Measurements from ENCODE around the gene ARHGEF39. TPM values are rescaled to one million over a fixed set of nuclear protein-coding genes. Genes with fewer than 3 reads are reported as not detected.

The ARHGEF39 gene
- 14.2 and 15.4 TPM in 2 replicates for total RNA-seq (2022)
- Bru-seq, nascent RNA = percentile 69 among the genes with signal in this experiment
- percentile 61 among the genes with signal in this experiment for BruChase-seq, experiment 1, labeled RNA remaining after a 6-hour chase
- percentile 71 among the genes with signal in this experiment for BruChase-seq, experiment 2, labeled RNA remaining after a 2-hour chase
- long read RNA-seq, transcript ARHGEF39-201 (9 exons, 3,769 nt) = major isoform, 6 of 18 reads
- long read RNA-seq, partial matches to known transcripts = 2 of 18 reads
- long read RNA-seq, other reads (novel, unspliced or antisense) = 10 of 18 reads

GRCh38 chr9:35664531-35665470 lies at the start of gene ARHGEF39:
Gene ARHGEF39, minus strand, starts transcription at chr9:35665195. Its CDS starts 26 bp downstream, at chr9:35665169.
- H3K9me3 Mint-ChIP-seq (ENCODE audit: low read depth, unreplicated experiment) = peaks cover 3% of the 10 kb centered on the region
- BruUV-seq (replicated peaks) = TSS peak; percentile 36
- H3K4me3 Mint-ChIP-seq (ENCODE audit: low read depth, unreplicated experiment) = peak within 1 kb of the TSS; percentile 81
- intact Hi-C loops (cut with micrococcal nuclease; ENCODE audit: unreplicated experiment) = loop anchor here (5.0 to 10.0 kb wide), 2 partner anchors 32 to 70 kb away; partner anchors contain the start of genes CREB3 and TLN1
- H3K36me3 Mint-ChIP-seq (ENCODE audit: insufficient read depth, unreplicated experiment) = peaks cover 20% of the 10 kb centered on the region
- peak within 1 kb of the TSS; percentile 20 for H3K27ac Mint-ChIP-seq (ENCODE audit: unreplicated experiment)
- peaks cover 47% of the 10 kb centered on the region for H3K4me1 Mint-ChIP-seq (ENCODE audit: low read depth, unreplicated experiment)
- no peak for TF ChIP-seq CTCF (IDR thresholded peaks at IDR 0.05; ENCODE audit: unreplicated experiment)
- H3K27me3 Mint-ChIP-seq (ENCODE audit: unreplicated experiment) = no peaks in the 10 kb centered on the region
- peak; percentile 84 for DNase-seq
- CTCF ChIA-PET = interaction anchor here (0.6 to 1.9 kb wide), 10 partner anchors 8 to 280 kb away, joined by 3 to 6 read pairs (median 4); partner anchors contain the start of genes CA9, CREB3, TLN1 and TPM2

GRCh38 chr9:35714123-35714522 lies 49.1 kb upstream of the ARHGEF39 start:
- TF ChIP-seq CTCF (IDR thresholded peaks at IDR 0.05; ENCODE audit: unreplicated experiment) = no peak
- intact Hi-C loops (cut with micrococcal nuclease; ENCODE audit: unreplicated experiment) = no loop called here
- no TSS peak for BruUV-seq (replicated peaks)
- Mint-ChIP-seq H3K36me3 (ENCODE audit: insufficient read depth, unreplicated experiment) (peaks cover 49% of the 10 kb centered on the region), H3K4me3 (ENCODE audit: low read depth, unreplicated experiment) (no peak overlapping the region), H3K27ac (ENCODE audit: unreplicated experiment) (no peak overlapping the region), H3K27me3 (ENCODE audit: unreplicated experiment) (no peaks in the 10 kb centered on the region), H3K4me1 (ENCODE audit: low read depth, unreplicated experiment) (no peaks in the 10 kb centered on the region), H3K9me3 (ENCODE audit: low read depth, unreplicated experiment) (no peaks in the 10 kb centered on the region)
- DNase-seq = no peak
- CTCF ChIA-PET = no interaction called here

- no TSS peak for BruUV-seq (replicated peaks)
- intact Hi-C loops (cut with micrococcal nuclease; ENCODE audit: unreplicated experiment) = no loop called here
- H3K9me3 Mint-ChIP-seq (ENCODE audit: low read depth, unreplicated experiment) = no peaks in the 10 kb centered on the region
- no peaks in the 10 kb centered on the region for H3K27me3 Mint-ChIP-seq (ENCODE audit: unreplicated experiment)
- H3K4me3 Mint-ChIP-seq (ENCODE audit: low read depth, unreplicated experiment) = no peak overlapping the region
- CTCF ChIA-PET = no interaction called here
- H3K4me1 Mint-ChIP-seq (ENCODE audit: low read depth, unreplicated experiment) = no peaks in the 10 kb centered on the region
- no peak for TF ChIP-seq CTCF (IDR thresholded peaks at IDR 0.05; ENCODE audit: unreplicated experiment)
- no peak overlapping the region for H3K27ac Mint-ChIP-seq (ENCODE audit: unreplicated experiment)
- H3K36me3 Mint-ChIP-seq (ENCODE audit: insufficient read depth, unreplicated experiment) = peaks cover 54% of the 10 kb centered on the region
- DNase-seq = no peak
Measured at GRCh38 chr9:35713578-35713977, 48.6 kb upstream of the ARHGEF39 start.

- no peaks in the 10 kb centered on the region for H3K27me3 Mint-ChIP-seq (ENCODE audit: unreplicated experiment)
- no peak overlapping the region for H3K4me3 Mint-ChIP-seq (ENCODE audit: low read depth, unreplicated experiment)
- DNase-seq = no peak
- no TSS peak for BruUV-seq (replicated peaks)
- TF ChIP-seq CTCF (IDR thresholded peaks at IDR 0.05; ENCODE audit: unreplicated experiment) = no peak
- intact Hi-C loops (cut with micrococcal nuclease; ENCODE audit: unreplicated experiment) = no loop called here
- H3K27ac Mint-ChIP-seq (ENCODE audit: unreplicated experiment) = no peak overlapping the region
- H3K36me3 Mint-ChIP-seq (ENCODE audit: insufficient read depth, unreplicated experiment) = peaks cover 55% of the 10 kb centered on the region
- H3K4me1 Mint-ChIP-seq (ENCODE audit: low read depth, unreplicated experiment) = no peaks in the 10 kb centered on the region
- H3K9me3 Mint-ChIP-seq (ENCODE audit: low read depth, unreplicated experiment) = no peaks in the 10 kb centered on the region
- CTCF ChIA-PET = no interaction called here
Measured at GRCh38 chr9:35712762-35713400, 47.9 kb upstream of the ARHGEF39 start.
